ENCODE data around the gene PRPF38A.
"Not testable (repeated sequence)": the region's sequence is repeated elsewhere in the genome, so short reads cannot be mapped to it uniquely, and the experiment has no call there.

Gene PRPF38A

DNA sequence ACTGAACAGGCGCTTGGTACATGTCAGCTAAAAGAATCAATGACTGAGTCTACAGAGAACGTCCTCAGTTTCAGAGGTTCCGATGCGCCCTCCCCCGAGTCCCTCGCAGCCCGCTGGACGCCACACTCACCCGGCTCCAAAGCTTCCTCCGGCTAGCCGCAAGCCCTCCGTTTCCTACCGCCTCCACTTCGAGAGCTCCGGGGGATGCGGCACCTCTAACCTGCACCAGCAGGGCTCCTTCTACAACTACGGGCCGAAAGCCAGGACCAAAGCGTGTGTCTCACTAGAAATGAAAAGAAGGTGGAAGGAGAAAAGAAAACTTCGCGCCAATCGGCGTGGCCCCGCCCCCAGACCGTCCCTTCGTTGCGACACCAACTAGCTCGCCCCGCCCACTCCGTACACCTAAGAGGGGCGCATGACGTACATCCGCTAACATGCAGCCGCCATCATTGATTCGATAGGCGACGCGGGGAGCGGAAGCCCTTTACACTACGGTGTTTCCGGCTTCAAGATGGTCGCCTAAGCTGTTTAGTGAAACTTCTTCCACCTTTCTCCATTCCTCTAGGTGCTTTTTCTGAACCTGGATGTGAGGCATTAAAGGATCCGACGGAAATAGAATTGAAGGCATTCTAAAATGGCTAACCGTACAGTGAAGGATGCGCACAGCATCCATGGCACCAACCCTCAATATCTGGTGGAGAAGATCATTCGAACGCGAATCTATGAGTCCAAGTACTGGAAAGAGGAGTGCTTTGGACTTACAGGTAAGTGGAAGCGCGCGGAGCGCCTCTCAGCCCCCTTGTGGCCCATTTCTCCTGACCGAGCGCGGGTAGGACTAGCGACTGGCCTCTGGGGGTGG lies at the start of gene PRPF38A, which contains the start of gene ORC1:
PRPF38A (plus strand) TSS at position 487 of the 859 bp plus-strand sequence; CDS start at position 635, 148 bp downstream.
ORC1 (minus strand) TSS at position 308 of the 859 bp plus-strand sequence. CDS start 2,200 bp downstream, outside the sequence.
- peak; percentile 96 for DNase-seq

DNA sequence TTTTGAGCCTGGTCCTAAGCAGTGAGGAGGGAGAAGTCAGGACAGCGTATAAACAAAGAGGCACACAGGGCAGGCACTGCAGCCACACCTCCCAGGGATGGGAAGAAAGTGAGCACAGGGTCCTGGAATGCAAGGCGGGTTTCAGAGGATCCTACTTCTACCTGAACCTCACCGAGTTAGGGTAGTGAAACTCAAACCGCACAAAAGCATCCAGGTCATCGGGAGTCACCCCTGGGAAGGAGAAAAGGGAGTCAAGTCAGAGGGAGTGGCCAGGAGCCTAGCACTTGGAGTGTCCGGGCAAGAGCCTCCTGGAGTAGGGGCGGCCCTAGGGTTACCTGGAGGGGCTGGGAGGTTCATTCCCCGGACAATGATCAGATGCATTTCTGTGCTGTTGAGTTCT lies 49.0 kb upstream of the PRPF38A start:
- DNase-seq: no peak

DNA sequence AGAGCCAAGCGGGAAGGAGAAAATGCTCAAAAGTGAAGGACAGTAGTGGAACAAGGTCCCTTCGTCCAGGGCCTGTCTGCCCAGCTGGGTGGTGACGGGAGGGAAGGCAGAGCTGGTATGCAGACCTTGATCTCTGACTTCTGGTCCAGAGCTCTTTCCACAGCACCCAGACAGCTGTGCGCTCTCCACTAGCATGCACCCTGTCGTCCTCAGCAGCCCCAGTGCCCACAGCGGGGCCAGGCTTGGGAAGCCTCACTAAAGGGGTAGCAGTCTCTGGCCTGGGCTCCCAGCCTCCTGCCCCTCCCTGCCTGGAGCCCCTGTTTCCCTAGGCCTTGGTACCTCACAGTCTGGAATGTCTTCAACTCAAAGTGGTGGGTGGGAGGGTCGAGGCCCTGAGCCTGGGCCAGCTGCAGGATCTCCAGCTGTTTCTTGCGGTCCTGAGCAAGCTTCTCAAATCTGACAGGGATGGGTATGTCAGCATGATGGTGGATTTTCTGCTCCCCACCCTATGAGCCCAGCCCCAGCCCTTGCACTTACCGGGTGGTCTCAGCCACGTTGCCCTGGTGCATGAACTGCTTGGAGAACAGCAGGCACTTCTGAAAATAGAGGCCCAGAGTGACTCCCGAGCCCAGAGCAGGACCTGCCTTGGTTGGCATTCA lies 48.4 kb upstream of the PRPF38A start:
- DNase-seq: no peak

DNA sequence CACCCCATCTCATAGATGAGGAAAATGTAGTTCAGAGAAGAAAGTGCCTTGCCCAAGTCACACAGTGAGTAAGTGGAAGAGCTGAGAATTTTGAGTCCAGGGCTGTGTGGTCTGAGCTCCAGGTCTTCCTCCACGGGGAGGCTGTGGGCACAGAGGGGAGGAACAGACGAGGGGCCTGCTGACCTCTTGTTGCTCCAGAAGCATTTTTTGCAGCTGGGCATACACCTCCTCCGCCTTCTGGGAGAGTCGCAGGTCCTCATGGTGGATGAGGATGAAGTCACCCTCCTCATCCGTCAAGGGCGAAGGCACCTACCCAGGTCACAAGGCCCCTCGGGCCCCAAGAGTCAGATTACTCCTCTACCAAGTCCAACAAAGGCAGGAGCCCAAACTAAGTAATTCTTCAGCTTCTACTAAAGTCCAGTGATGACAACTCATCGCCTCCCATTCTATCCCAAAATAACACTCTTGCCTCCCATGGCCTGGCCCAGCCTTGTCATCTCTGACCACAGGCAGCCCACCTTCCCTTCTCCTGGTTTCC lies 47.5 kb upstream of the PRPF38A start:
- no peak for DNase-seq

DNA sequence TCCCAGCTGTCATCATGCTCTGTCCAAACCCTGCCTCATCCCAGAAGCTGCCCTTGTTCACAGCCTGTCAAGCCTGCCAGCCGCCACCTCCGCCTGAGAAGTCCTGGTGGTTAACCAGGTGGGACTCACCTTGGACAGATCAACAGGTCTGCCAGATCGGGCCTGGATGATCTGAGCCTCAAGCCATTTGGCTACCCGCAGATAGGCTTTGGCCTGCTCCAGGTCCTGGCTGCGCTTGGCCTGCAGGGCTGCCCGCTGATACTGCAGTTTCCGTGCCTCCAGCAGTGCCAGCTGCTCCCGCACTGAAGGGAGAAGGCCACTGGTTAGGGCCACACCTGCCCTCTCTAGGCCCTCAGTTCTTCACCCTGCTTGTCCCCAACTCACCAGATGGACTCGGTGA lies 47.0 kb upstream of the PRPF38A start:
- DNase-seq: no peak

GRCh38 chr1:52358851-52359497 lies 45.4 kb upstream of the PRPF38A start:
- no peak for DNase-seq

GRCh38 chr1:52359676-52360594 lies 44.5 kb upstream of the PRPF38A start:
- no peak for DNase-seq

DNA sequence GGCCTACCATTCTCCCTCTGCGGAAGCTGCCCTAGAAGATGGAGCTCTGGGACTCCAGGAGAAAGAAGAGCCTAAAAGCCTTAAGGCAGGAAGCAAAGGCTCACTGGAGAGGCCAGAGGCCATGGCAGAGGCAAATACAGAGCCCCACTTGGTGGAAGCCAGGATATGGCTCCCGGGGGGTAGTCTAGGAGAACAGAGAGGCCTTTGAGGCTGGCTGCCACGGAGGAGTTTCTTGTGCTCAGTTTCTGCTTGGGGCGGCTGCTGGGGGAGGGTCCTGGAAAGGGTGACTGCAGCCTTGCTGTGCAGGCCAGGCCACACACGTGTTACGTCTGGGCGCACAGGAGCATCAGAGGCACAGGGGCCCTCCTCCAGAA lies 43.8 kb upstream of the PRPF38A start:
- no peak for DNase-seq

GRCh38 chr1:52364235-52364839 lies 40.1 kb upstream of the PRPF38A start:
- DNase-seq: no peak

- DNase-seq: no peak
Measured at GRCh38 chr1:52365071-52365745, 39.2 kb upstream of the PRPF38A start.

GRCh38 chr1:52365746-52366516 lies 38.5 kb upstream of the PRPF38A start, which contains the start of gene CC2D1B:
CC2D1B (minus strand) TSS chr1:52366205; CDS start chr1:52364620, 1,585 bp downstream.
- peak; percentile 97 for DNase-seq

DNA sequence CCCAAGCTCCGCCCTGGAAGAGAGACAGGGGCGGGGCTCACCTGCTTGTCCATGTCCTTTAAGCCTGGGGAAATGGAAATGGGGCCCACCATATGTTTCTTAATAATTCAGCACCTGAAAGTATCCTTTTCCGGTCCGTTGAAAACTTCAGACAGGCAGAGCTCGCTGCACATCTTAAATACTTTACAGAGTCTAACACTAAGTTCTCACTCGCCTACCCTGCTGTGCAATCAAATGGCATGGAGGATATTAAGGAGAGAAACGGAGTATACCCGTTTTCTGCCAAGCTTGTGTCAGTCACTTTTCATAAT lies 37.9 kb upstream of the PRPF38A start:
- no peak for DNase-seq

GRCh38 chr1:52367272-52367671 lies 37.1 kb upstream of the PRPF38A start:
- DNase-seq: no peak

GRCh38 chr1:52368383-52369172 lies 35.8 kb upstream of the PRPF38A start:
- peak; percentile 70 for DNase-seq

- DNase-seq: not testable (repeated sequence)
Measured at GRCh38 chr1:52369851-52370250, 34.6 kb upstream of the PRPF38A start.

- no peak for DNase-seq
Measured at GRCh38 chr1:52385376-52385775, 19.0 kb upstream of the PRPF38A start.

DNA sequence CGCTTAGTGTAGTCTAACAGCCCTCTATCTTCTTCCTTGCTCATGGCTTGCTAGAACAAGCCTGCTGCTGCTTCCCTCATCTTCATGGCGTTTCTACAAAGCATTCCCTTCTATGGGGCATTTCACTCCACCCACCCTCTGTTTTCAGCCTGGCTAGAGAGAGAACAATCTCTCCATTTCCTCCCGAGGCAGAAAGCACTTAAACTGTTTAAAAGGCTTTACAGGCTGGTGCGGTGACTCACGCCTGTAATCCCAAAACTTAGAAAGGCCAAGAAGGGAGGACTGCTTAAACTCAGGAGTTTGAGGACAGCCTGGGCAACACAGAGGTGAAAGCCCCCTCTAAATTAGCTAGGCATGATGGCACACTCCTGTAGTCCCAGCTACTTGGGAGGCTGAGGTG lies 17.9 kb upstream of the PRPF38A start:
- no peak for DNase-seq

DNA sequence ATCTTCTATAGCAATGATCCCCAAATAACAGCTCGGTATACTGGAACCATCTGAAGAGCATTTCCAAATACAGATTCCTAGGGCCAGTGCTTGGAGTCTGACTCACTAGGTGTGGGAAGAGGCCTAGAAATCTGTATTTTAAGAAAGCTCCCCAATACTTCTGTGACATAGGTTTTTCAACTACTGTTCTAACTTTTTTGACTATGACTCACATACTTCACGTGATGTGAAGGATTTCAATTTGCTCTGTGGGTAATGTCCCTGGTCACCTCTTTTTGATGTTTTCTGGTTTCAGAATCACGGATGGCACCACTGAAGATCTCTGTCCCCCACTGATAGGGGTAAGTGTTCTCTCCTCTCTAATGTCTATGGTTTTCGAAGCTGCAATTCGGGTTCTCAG lies 11.2 kb upstream of the PRPF38A start:
- no peak for DNase-seq

- DNase-seq: no peak
Measured at GRCh38 chr1:52399629-52400028, 4.8 kb upstream of the PRPF38A start.

- DNase-seq: no peak
Measured at GRCh38 chr1:52400131-52400530, 4.3 kb upstream of the PRPF38A start.

Measured in NCI-H748 treated with DMSO at 0.1 percent for 48 hours (cell line).